GM19324 (cell line): ENCODE data around the gene SLC4A11.
"Not testable (repeated sequence)": the region's sequence is repeated elsewhere in the genome, so short reads cannot be mapped to it uniquely, and the experiment has no call there.

ENCODE experiments used
- ATAC-seq: cut with Tn5 transposase; IDR thresholded peaks from one replicate; pipeline ENCODE4 v1.9.1; 2021; ENCODE audit warnings: mild to moderate bottlenecking, moderate library complexity; ENCODE audit not compliant: unreplicated experiment, low FRiP score

The SLC4A11 gene

GRCh38 chr20:3229158-3229557 is 9.8 kb downstream of the SLC4A11 start:
- no peak for ATAC-seq

- ATAC-seq, result no peak
Observed at GRCh38 chr20:3228750-3229032, 10.3 kb downstream of the SLC4A11 start.

GRCh38 chr20:3227936-3228749 is 10.8 kb downstream of the SLC4A11 start:
- no peak for ATAC-seq

GRCh38 chr20:3227506-3227905 is 11.5 kb downstream of the SLC4A11 start:
- ATAC-seq, result no peak

- no peak for ATAC-seq
Observed at GRCh38 chr20:3226864-3227263, 12.1 kb downstream of the SLC4A11 start.

GRCh38 chr20:3226093-3226492 is 12.9 kb downstream of the SLC4A11 start:
- ATAC-seq, result no peak

- no peak for ATAC-seq
Observed at GRCh38 chr20:3224681-3225421, 14.1 kb downstream of the SLC4A11 start.

GRCh38 chr20:3223994-3224680 is 14.9 kb downstream of the SLC4A11 start:
- no peak for ATAC-seq

GRCh38 chr20:3223651-3223993 is 15.4 kb downstream of the SLC4A11 start:
- no peak for ATAC-seq

- peak; percentile 48 for ATAC-seq
Observed at GRCh38 chr20:3222635-3223600, 16.1 kb downstream of the SLC4A11 start.

- ATAC-seq, result no peak
Observed at GRCh38 chr20:3221398-3222226, 17.4 kb downstream of the SLC4A11 start.

- no peak for ATAC-seq
Observed at GRCh38 chr20:3218307-3218988, 20.5 kb downstream of the SLC4A11 start.

GRCh38 chr20:3215359-3215917 is 23.6 kb downstream of the SLC4A11 start:
- ATAC-seq, result not testable (repeated sequence)

GRCh38 chr20:3213226-3213625 is 25.8 kb downstream of the SLC4A11 start:
- no peak for ATAC-seq

GRCh38 chr20:3210346-3210745 is 28.6 kb downstream of the SLC4A11 start:
- no peak for ATAC-seq

GRCh38 chr20:3209946-3210317 is 29.1 kb downstream of the SLC4A11 start:
- no peak for ATAC-seq

- ATAC-seq, result no peak
Observed at GRCh38 chr20:3209257-3209945, 29.6 kb downstream of the SLC4A11 start, which contains the start of gene ITPA. Gene ITPA (plus strand): TSS chr20:3209498. CDS start chr20:3209552, 54 bp downstream.

- no peak for ATAC-seq
Observed at GRCh38 chr20:3208786-3209256, 30.2 kb downstream of the SLC4A11 start.
